Transverse colon (tissue), 4 donors: ENCODE data around the gene CYB561.

Experiments used
- POLR2A ChIP-seq: fragments of 450-650 bp; IDR thresholded peaks from one replicate; pipeline ENCODE4 v1.6.1; 2016; ENCODE audit warnings: antibody characterized with exemption, mild to moderate bottlenecking, moderate library complexity
- POLR2AphosphoS5 ChIP-seq, 3 donors: sonication (generic); formaldehyde crosslinking; IDR thresholded peaks; one replicate each; pipeline ENCODE4 v1.6.1; 2016; ENCODE audit warnings: antibody characterized with exemption in 3 of 3
- TF ChIP-seq, protein P1 (sequence below), 5 experiments: fragments of 200-600 bp in 3 of 5; fragments of 450-650 bp in 2 of 5; sonication (generic) in 3 of 5; IDR thresholded peaks; 1 replicate in 2 of 5; 2 replicates in 3 of 5; pipeline ENCODE4 v1.5.1; 2016 to 2017; ENCODE audit warnings: antibody characterized with exemption in 5 of 5, inconsistent platforms in 3 of 5, mild to moderate bottlenecking in 2 of 5, moderate library complexity in 1 of 5

DNA sequence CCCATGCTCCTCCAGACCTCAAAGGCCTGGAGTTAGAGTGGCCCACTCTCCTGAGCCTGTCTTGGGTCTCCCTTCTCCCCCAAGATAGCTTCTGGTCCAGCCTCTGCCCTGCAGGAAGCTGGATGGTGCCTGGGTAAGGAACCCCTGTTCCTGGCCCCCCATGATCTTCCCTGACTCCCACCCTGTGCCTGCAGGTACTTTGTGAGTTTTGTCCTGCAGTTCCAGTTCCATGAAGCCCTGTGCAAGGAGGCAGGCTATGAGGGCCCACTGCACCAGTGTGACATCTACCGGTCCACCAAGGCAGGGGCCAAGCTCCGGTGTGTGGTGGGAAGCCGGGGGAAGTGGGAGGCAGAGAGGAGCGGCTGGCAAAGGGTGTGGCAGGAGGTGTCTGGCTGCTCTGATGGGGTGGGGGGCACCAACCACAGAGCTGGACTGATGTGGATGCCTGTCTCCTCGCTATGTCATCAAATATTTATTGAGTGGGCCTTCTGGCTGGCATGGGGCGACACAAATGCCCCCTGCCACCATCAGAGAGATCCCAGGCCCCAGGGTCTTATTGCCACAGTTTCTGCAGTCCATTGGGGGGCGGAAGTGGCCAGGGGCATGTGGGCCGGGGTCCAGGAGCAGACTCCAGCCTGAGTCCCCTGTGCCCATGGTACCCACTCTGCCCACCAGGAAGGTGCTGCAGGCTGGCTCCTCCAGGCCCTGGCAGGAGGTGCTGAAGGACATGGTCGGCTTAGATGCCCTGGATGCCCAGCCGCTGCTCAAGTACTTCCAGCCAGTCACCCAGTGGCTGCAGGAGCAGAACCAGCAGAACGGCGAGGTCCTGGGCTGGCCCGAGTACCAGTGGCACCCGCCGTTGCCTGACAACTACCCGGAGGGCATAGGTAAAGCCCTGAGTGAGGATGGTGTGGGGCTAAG is 37.8 kb upstream of the CYB561 start:
- TF ChIP-seq POLR2A: no peak
- TF ChIP-seq, protein P1, sequence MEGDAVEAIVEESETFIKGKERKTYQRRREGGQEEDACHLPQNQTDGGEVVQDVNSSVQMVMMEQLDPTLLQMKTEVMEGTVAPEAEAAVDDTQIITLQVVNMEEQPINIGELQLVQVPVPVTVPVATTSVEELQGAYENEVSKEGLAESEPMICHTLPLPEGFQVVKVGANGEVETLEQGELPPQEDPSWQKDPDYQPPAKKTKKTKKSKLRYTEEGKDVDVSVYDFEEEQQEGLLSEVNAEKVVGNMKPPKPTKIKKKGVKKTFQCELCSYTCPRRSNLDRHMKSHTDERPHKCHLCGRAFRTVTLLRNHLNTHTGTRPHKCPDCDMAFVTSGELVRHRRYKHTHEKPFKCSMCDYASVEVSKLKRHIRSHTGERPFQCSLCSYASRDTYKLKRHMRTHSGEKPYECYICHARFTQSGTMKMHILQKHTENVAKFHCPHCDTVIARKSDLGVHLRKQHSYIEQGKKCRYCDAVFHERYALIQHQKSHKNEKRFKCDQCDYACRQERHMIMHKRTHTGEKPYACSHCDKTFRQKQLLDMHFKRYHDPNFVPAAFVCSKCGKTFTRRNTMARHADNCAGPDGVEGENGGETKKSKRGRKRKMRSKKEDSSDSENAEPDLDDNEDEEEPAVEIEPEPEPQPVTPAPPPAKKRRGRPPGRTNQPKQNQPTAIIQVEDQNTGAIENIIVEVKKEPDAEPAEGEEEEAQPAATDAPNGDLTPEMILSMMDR (IDR thresholded peaks at IDR 0.05): no peak
- no peak for TF ChIP-seq POLR2AphosphoS5 (IDR thresholded peaks at IDR 0.05)
